NCI-H2196 (cell line): ENCODE measurements around the gene ISCA1.
A peak's percentile ranks its signal among the peaks of the same experiment; 100 is the strongest.
"Not testable (repeated sequence)": the region's sequence is repeated elsewhere in the genome, so short reads cannot be mapped to it uniquely, and the experiment has no call there.

Experiments
- DNase-seq: peaks from one replicate; lab custom pipeline; 2025; ENCODE audit not compliant: unreplicated experiment; lab: John Stamatoyannopoulos, UW

The ISCA1 gene

DNA sequence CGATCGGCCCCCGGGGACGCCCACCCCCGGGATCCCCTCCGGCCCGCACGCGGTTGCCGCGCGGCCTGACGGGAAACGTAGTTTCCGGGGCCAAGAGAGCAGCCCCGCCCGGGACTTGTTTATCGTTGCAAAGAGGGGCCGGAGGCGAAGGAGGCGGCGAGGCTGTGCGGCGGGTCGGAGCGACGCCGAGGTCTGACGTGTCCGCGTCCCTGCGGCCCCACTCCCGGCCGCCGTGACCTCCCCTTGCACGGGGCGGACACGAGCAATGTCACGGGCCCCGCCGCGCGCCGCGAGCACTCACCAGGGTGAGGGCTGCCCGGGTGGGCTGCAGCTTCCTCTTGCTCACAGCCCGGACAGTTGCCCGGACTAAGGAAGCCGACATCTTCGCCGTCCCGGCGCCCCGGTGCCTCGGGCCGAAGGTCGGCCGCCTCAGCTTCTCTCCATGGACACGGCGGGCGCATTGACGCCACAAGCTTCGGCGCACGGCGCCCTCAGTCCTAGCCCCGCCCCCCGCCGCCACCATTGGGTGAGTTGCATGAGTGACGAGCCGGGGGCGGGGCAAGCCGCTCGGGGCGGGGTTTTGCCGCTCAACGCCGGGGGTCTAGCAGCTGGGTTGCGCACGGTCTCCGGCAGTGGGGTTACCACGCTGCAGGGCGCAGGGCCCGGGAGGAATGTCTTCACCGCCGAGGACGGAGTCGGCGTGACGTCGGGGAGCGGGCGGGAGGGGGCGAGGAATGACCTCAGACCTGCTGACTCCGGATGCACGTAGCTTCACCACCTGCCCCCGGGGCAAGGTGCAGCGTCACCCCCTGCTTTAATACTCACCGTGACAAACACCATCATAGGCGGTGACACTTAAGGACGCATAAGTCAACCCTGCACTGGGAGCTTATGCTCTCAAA lies at the start of gene ISCA1:
TSS of gene ISCA1 (minus strand) at position 462 of the 902 bp plus-strand sequence. CDS start at position 382, 80 bp downstream.
- DNase-seq = peak; percentile 94

DNA sequence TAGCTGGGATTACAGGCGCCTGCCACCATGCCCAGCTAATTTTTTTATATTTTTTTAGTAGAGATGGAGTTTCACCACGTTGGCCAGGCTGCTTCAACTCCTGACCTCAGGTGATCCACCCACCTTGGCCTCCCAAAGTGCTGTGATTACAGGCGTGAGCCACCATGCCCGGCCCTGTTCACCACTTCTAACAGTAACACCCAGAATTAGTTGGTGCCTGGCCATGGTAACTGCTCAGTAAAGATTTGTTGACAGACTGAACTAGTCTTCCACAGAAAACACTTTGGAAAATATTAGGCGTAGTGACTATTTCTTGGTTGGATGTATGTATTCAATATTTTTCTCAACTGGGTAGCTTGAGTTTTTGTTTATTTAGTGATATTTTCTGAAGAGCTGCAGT lies 47.8 kb upstream of the ISCA1 start:
- no peak for DNase-seq

DNA sequence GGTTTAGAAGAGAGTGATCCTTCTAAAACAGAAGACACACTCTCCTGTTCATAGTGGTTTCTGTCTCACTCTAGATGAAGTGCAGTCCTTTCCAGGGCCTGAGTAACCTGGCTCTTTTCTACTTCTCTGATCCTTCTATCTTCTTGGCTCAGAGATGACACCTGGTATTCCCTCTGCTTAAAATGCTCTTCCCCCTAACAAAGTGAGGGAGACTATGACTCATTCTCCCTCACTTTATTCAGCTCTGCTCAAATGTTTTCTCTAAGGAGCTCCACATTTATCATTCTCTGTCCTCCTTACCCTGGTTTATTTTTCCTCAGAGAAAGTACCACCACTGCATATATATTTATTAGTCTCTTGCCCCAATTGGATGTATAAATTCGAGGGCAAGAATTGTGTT lies 47.3 kb upstream of the ISCA1 start:
- no peak for DNase-seq

DNA sequence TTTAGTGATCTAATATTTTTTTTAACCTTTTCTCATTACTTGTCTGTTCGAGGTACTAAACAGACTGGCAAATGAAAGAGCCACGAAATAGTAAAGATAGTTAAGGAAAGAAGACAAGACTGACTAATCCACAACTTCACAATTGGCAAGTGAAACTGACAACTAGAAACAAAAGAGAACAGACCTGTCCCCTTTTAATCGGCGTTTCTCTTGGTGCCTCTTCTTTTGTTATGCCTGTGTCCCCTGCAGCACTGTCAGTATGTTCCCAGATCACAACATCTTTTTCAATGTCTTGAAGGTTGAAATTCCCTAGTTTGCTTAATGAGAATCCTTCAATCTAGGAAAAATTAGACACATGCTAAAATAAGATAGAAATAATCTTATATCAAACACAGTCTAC lies 45.8 kb upstream of the ISCA1 start:
- no peak for DNase-seq

DNA sequence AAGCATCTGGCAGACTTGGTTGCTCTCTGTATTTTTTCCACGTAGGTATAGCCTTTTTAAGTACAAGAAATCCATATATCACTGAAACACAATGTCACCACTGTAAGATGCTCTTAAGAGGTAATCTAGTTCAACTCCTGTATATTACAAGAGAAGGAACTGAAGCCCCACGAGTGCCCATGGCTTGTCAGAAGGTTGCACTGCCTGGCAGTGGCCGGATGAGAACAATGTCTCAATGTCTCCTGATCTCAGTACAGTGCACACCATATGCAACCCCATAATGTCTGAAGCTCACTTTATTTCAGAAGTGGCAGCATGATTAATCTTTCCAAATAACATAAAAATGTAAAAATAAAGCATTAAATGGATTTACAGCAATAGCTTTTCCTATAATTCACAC lies 44.2 kb upstream of the ISCA1 start:
- no peak for DNase-seq

- no peak for DNase-seq
Measured at GRCh38 chr9:86324901-86325300, 42.6 kb upstream of the ISCA1 start.

- no peak for DNase-seq
Measured at GRCh38 chr9:86324308-86324707, 42.0 kb upstream of the ISCA1 start.

- DNase-seq = no peak
Measured at GRCh38 chr9:86322973-86323644, 40.8 kb upstream of the ISCA1 start.

- no peak for DNase-seq
Measured at GRCh38 chr9:86321373-86321772, 39.0 kb upstream of the ISCA1 start.

- DNase-seq = no peak
Measured at GRCh38 chr9:86318187-86318586, 35.8 kb upstream of the ISCA1 start.

GRCh38 chr9:86315078-86315477 lies 32.7 kb upstream of the ISCA1 start:
- DNase-seq = no peak

GRCh38 chr9:86312959-86313358 lies 30.6 kb upstream of the ISCA1 start:
- DNase-seq = not testable (repeated sequence)

DNA sequence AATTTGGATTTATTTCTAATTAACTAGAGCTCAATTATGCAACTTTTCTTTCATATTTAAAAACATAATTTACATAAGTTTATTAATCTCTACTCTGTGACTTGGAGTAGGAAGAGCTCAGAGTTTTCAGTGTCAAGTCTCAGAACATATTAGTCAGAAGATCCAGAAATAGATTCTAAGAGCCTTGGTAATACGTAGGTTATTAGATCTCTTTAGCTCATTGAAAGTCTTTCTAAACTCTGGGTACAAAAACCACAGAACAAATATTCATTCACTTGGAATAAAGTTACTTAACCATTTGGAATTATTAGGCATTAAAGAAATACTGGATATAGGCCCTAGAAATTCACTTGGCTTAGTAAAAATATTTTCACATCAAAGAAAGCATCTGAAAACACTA lies 26.3 kb upstream of the ISCA1 start:
- no peak for DNase-seq

GRCh38 chr9:86304236-86304730 lies 21.9 kb upstream of the ISCA1 start:
- DNase-seq = no peak

GRCh38 chr9:86303316-86303975 lies 21.1 kb upstream of the ISCA1 start:
- no peak for DNase-seq

GRCh38 chr9:86301686-86302085 lies 19.3 kb upstream of the ISCA1 start:
- no peak for DNase-seq

DNA sequence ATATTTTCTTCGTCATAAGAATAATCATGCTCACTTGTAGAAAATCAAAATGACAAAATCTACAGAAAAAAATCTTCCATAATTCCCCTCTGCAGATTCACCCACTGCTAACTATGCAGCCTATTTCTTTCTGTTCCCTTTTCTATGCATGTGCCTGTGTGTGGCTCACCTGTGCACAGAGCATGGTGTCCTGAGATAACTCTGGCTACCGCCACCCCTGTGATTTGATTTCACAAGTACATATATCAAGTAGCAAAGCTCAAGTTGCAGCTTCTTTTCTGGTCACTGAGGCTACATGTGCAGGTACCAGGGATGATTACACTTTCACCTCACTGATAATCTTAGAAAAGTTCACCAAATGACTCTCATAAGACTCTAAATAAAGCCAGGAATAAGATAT lies 18.4 kb upstream of the ISCA1 start:
- no peak for DNase-seq

DNA sequence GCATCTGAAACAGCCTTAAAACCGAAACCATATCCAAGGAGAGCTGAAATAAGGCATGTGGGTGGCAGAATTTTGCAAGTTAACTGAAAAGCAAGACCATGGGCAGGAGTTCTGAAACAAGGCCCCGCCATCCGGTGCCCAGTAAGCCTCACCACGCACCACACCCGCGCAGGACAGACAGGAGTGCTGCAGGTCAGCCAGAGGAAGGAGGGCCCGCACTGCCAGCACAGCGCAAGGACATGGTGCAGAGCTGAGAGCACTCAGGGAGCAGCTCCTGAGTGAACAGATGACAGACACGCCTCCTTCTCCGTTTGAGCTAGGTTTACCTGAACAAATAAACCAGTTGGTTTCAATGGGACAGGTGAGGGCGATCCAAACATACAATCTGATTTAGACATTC lies 16.5 kb upstream of the ISCA1 start:
- no peak for DNase-seq

- not testable (repeated sequence) for DNase-seq
Measured at GRCh38 chr9:86290341-86290740, 8.0 kb upstream of the ISCA1 start.

GRCh38 chr9:86288499-86289198 lies 6.3 kb upstream of the ISCA1 start:
- no peak for DNase-seq

DNA sequence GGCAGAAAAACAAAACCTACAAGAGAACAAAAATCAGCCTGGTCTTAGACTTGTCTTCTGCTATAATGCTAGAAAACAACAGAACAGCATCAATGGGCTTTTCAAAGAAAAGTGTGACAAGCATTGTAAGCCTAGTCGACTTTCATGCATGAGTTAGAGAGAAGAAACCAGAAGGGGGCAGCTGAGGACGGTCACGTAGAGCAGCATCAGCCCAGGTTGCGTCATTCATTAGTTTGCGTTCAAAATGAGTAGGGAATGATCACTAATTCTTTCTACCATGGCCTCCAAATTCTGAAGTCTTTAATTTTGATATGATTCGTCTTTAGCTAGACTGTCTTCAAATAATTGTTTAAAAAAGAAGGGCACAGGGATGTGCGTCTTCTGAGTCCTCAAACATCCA lies 4.7 kb upstream of the ISCA1 start:
- no peak for DNase-seq
